Stimulated activated naive CD4-positive, alpha-beta T cell (primary cell): ENCODE data around the gene SLC25A53.
"Not testable (repeated sequence)": the region's sequence is repeated elsewhere in the genome, so short reads cannot be mapped to it uniquely, and the experiment has no call there.

Experiments
- DNase-seq, 6 experiments: peaks; one replicate each; lab custom pipeline; 2025; lab: John Stamatoyannopoulos, UW

The SLC25A53 gene

GRCh38 chrX:104062636-104063035, 94.2 kb downstream of the SLC25A53 start:
- not testable (repeated sequence) for DNase-seq

GRCh38 chrX:104054956-104055355, 101.9 kb downstream of the SLC25A53 start:
- not testable (repeated sequence) for DNase-seq
